ENCODE results near the gene EFCC1. TPM values are rescaled to one million over a fixed set of nuclear protein-coding genes. Genes with fewer than 3 reads are reported as not detected.

The EFCC1 gene
- polyA plus RNA-seq, 1 donor (not counting 4 experiments of a cell fraction or from before 2014, with no cell fraction given), result not detected

- no peak for DNase-seq (ENCODE audit: low read depth, low spot score)
- no peak overlapping the region for H3K27ac ChIP-seq (ENCODE audit: control insufficient read depth, insufficient read depth, low read length)
- H3K36me3 ChIP-seq (ENCODE audit: control insufficient read depth in 2 of 2, extremely low read depth in 1 of 2, insufficient read depth in 2 of 2, low read length in 2 of 2), result no peaks in the 10 kb centered on the region
- H3K9me1 ChIP-seq (ENCODE audit: control insufficient read depth, extremely low read depth, insufficient read depth, low read length), result no peaks in the 10 kb centered on the region
- H3K9ac ChIP-seq (ENCODE audit: control insufficient read depth, extremely low read depth, insufficient read depth, low read length), result no peak overlapping the region
- no peak overlapping the region for H3K4me2 ChIP-seq (ENCODE audit: control insufficient read depth, extremely low read depth, insufficient read depth, low read depth, low read length)
- TF ChIP-seq EZH2 (IDR thresholded peaks at IDR 0.05; ENCODE audit: low read length), result no peak
- no peak for TF ChIP-seq CTCF (optimal IDR thresholded peaks at IDR 0.05 in 1 of 3, IDR thresholded peaks at IDR 0.05 in 1 of 3, conservative IDR thresholded peaks at IDR 0.05 in 1 of 3; ENCODE audit: extremely low read depth in 1 of 3, insufficient read depth in 2 of 3, low read length in 3 of 3)
- H3K27me3 ChIP-seq (ENCODE audit: control insufficient read depth, extremely low read depth, insufficient read depth, low read length), result peaks cover 4% of the 10 kb centered on the region
- H3K4me1 ChIP-seq (ENCODE audit: control insufficient read depth, extremely low read depth, insufficient read depth, low read length), result no peaks in the 10 kb centered on the region
- no peak overlapping the region for H3K4me3 ChIP-seq (ENCODE audit: control insufficient read depth in 2 of 3, extremely low read depth in 1 of 3, insufficient read depth in 2 of 3, low read depth in 1 of 3, low read length in 3 of 3)
- FAIRE-seq, result no peak
- H3K9me3 ChIP-seq (ENCODE audit: control insufficient read depth, low read depth, low read length), result no peaks in the 10 kb centered on the region
- dilution Hi-C loops (cut with MboI; ENCODE audit: extremely low pct_ligation_motif_present, low sequenced_read_pairs), result no loop called here
- no peak overlapping the region for H2AFZ ChIP-seq (ENCODE audit: control insufficient read depth, low read length)
- H4K20me1 ChIP-seq (ENCODE audit: control insufficient read depth, extremely low read depth, insufficient read depth, low read length), result no peaks in the 10 kb centered on the region
- H3K79me2 ChIP-seq (ENCODE audit: control insufficient read depth, insufficient read depth, low read length), result no peaks in the 10 kb centered on the region
Measured at GRCh38 chr3:129021140-129021551, 20.0 kb downstream of the EFCC1 start.

GRCh38 chr3:129022114-129023007 is 21.3 kb downstream of the EFCC1 start:
- H4K20me1 ChIP-seq (ENCODE audit: control insufficient read depth, extremely low read depth, insufficient read depth, low read length), result no peaks in the 10 kb centered on the region
- H3K9me3 ChIP-seq (ENCODE audit: control insufficient read depth, low read depth, low read length), result no peaks in the 10 kb centered on the region
- H3K27ac ChIP-seq (ENCODE audit: control insufficient read depth, insufficient read depth, low read length), result no peak overlapping the region
- peaks cover 1% of the 10 kb centered on the region for H3K4me1 ChIP-seq (ENCODE audit: control insufficient read depth, extremely low read depth, insufficient read depth, low read length)
- dilution Hi-C loops (cut with MboI; ENCODE audit: extremely low pct_ligation_motif_present, low sequenced_read_pairs), result no loop called here
- no peaks in the 10 kb centered on the region for H3K79me2 ChIP-seq (ENCODE audit: control insufficient read depth, insufficient read depth, low read length)
- DNase-seq (ENCODE audit: low read depth, low spot score) (no peak), FAIRE-seq (no peak)
- H2AFZ ChIP-seq (ENCODE audit: control insufficient read depth, low read length), result no peak overlapping the region
- H3K4me3 ChIP-seq (ENCODE audit: control insufficient read depth in 2 of 3, extremely low read depth in 1 of 3, insufficient read depth in 2 of 3, low read depth in 1 of 3, low read length in 3 of 3), result no peak overlapping the region
- H3K9me1 ChIP-seq (ENCODE audit: control insufficient read depth, extremely low read depth, insufficient read depth, low read length), result no peaks in the 10 kb centered on the region
- TF ChIP-seq EZH2 (IDR thresholded peaks at IDR 0.05; ENCODE audit: low read length), result no peak
- TF ChIP-seq CTCF (optimal IDR thresholded peaks at IDR 0.05 in 1 of 3, IDR thresholded peaks at IDR 0.05 in 1 of 3, conservative IDR thresholded peaks at IDR 0.05 in 1 of 3; ENCODE audit: extremely low read depth in 1 of 3, insufficient read depth in 2 of 3, low read length in 3 of 3), result no peak
- no peak overlapping the region for H3K4me2 ChIP-seq (ENCODE audit: control insufficient read depth, extremely low read depth, insufficient read depth, low read depth, low read length)
- H3K36me3 ChIP-seq (ENCODE audit: control insufficient read depth in 2 of 2, extremely low read depth in 1 of 2, insufficient read depth in 2 of 2, low read length in 2 of 2), result no peaks in the 10 kb centered on the region
- H3K27me3 ChIP-seq (ENCODE audit: control insufficient read depth, extremely low read depth, insufficient read depth, low read length), result peaks cover 4% of the 10 kb centered on the region
- no peak overlapping the region for H3K9ac ChIP-seq (ENCODE audit: control insufficient read depth, extremely low read depth, insufficient read depth, low read length)
